Activated CD8-positive, alpha-beta memory T cell treated with anti-CD3 and anti-CD28 coated beads for 36 hours (primary cell): ENCODE results near the gene FOXB2. TPM values are rescaled to one million over a fixed set of nuclear protein-coding genes. Genes with fewer than 3 reads are reported as not detected.
"Not testable (repeated sequence)": the region's sequence is repeated elsewhere in the genome, so short reads cannot be mapped to it uniquely, and the experiment has no call there.

Experiments
- CTCF ChIA-PET: fragments of 350-600 bp; sonication (Branson Sonifier 250); formaldehyde crosslinking; loops from one replicate; lab custom pipeline; 2021; ENCODE audit warnings: antibody characterized with exemption; lab: Charles Lee
- POLR2A ChIA-PET: fragments of 350-600 bp; sonication (Branson Sonifier 250); formaldehyde crosslinking; loops from one replicate; lab custom pipeline; 2021; ENCODE audit warnings: antibody characterized with exemption; lab: Charles Lee
- total RNA-seq, 2 experiments: library from RNA; stranded (reverse); gene quantifications; one replicate each; pipeline ENCODE4 v1.2.3, GENCODE V29; 2021

Gene FOXB2
- total RNA-seq = not detected

- ChIA-PET POLR2A (no interaction called here), CTCF (interaction anchor here (1.1 kb wide), 1 partner anchor 209 kb away, joined by 3 read pairs; no protein-coding TSS in a partner anchor)
Observed at GRCh38 chr9:77019236-77019925, at the start of gene FOXB2. Gene FOXB2 (plus strand): TSS chr9:77019655. CDS start chr9:77019655, 0 bp downstream.

- CTCF ChIA-PET = no interaction called here
- POLR2A ChIA-PET = no interaction called here
Observed at GRCh38 chr9:76969716-76970115, 49.7 kb upstream of the FOXB2 start.

- POLR2A ChIA-PET, CTCF ChIA-PET: not testable (repeated sequence)
Observed at GRCh38 chr9:76978831-76979230, 40.6 kb upstream of the FOXB2 start.

GRCh38 chr9:76980566-76980965 lies 38.9 kb upstream of the FOXB2 start:
- POLR2A ChIA-PET = no interaction called here
- CTCF ChIA-PET = no interaction called here

GRCh38 chr9:76984486-76984885 lies 35.0 kb upstream of the FOXB2 start:
- CTCF ChIA-PET = no interaction called here

GRCh38 chr9:76985581-76985980 lies 33.9 kb upstream of the FOXB2 start:
- ChIA-PET POLR2A (no interaction called here), CTCF (interaction anchor here (0.6 kb wide), 1 partner anchor 510 kb away, joined by 3 read pairs; no protein-coding TSS in a partner anchor)

More at GRCh38 chr9:76984486-76984885, 35.0 kb upstream of the FOXB2 start:
- POLR2A ChIA-PET = no interaction called here

- POLR2A ChIA-PET = no interaction called here
- CTCF ChIA-PET = interaction anchor here (0.6 kb wide), 1 partner anchor 194 kb away, joined by 3 read pairs; no protein-coding TSS in a partner anchor
Observed at GRCh38 chr9:76987594-76988200, 31.8 kb upstream of the FOXB2 start.

- POLR2A ChIA-PET = no interaction called here
- CTCF ChIA-PET = no interaction called here
Observed at GRCh38 chr9:76988941-76989340, 30.5 kb upstream of the FOXB2 start.

- POLR2A ChIA-PET = no interaction called here
- CTCF ChIA-PET = no interaction called here
Observed at GRCh38 chr9:76989501-76989900, 30.0 kb upstream of the FOXB2 start.

- ChIA-PET POLR2A (no interaction called here), CTCF (no interaction called here)
Observed at GRCh38 chr9:76996700-76997099, 22.8 kb upstream of the FOXB2 start.

- ChIA-PET POLR2A (no interaction called here), CTCF (no interaction called here)
Observed at GRCh38 chr9:76999261-76999660, 20.2 kb upstream of the FOXB2 start.

GRCh38 chr9:77000330-77000729 lies 19.1 kb upstream of the FOXB2 start:
- ChIA-PET CTCF (no interaction called here), POLR2A (no interaction called here)

GRCh38 chr9:77003366-77003765 lies 16.1 kb upstream of the FOXB2 start:
- CTCF ChIA-PET = no interaction called here

GRCh38 chr9:77005216-77005615 lies 14.2 kb upstream of the FOXB2 start:
- POLR2A ChIA-PET = no interaction called here
- CTCF ChIA-PET = interaction anchor here (0.7 kb wide), 1 partner anchor 1401 kb away, joined by 4 read pairs; no protein-coding TSS in a partner anchor

More at GRCh38 chr9:77003366-77003765, 16.1 kb upstream of the FOXB2 start:
- POLR2A ChIA-PET = no interaction called here

- CTCF ChIA-PET = no interaction called here
- POLR2A ChIA-PET = no interaction called here
Observed at GRCh38 chr9:77010527-77010926, 8.9 kb upstream of the FOXB2 start.

GRCh38 chr9:77011973-77012821 lies 7.3 kb upstream of the FOXB2 start:
- ChIA-PET CTCF (no interaction called here), POLR2A (no interaction called here)

GRCh38 chr9:77013206-77013931 lies 6.1 kb upstream of the FOXB2 start:
- CTCF ChIA-PET = interaction anchor here (0.7 kb wide), 1 partner anchor 53 kb away, joined by 3 read pairs; no protein-coding TSS in a partner anchor
- POLR2A ChIA-PET = no interaction called here

- ChIA-PET POLR2A (no interaction called here), CTCF (interaction anchor here (0.7 kb wide), 1 partner anchor 52 kb away, joined by 3 read pairs; no protein-coding TSS in a partner anchor)
Observed at GRCh38 chr9:77013932-77014596, 5.4 kb upstream of the FOXB2 start.
